DMS53 treated with DMSO at 0.1 percent for 48 hours (cell line): Measurements from ENCODE around the gene AQP2.

Experiments
- DNase-seq: peaks from one replicate; lab custom pipeline; 2025; ENCODE audit not compliant: unreplicated experiment; lab: John Stamatoyannopoulos, UW

The AQP2 gene

GRCh38 chr12:49950273-49951251 lies at the start of gene AQP2:
AQP2 (plus strand) TSS chr12:49950737; CDS start chr12:49950831, 94 bp downstream.
- DNase-seq = no peak

GRCh38 chr12:49901026-49901425 lies 49.5 kb upstream of the AQP2 start:
- no peak for DNase-seq

- DNase-seq = no peak
These were observed 48.6 kb upstream of the AQP2 start for GRCh38 chr12:49901986-49902385.

- no peak for DNase-seq
These were observed 47.9 kb upstream of the AQP2 start for GRCh38 chr12:49902399-49903350.

GRCh38 chr12:49903351-49903699 lies 47.2 kb upstream of the AQP2 start:
- no peak for DNase-seq

- DNase-seq = no peak
These were observed 46.7 kb upstream of the AQP2 start, which contains the start of gene FAIM2 for GRCh38 chr12:49903700-49904423. FAIM2 (minus strand) TSS chr12:49903900; CDS start chr12:49903792, 108 bp downstream.

GRCh38 chr12:49904601-49905000 lies 45.9 kb upstream of the AQP2 start:
- DNase-seq = no peak

- no peak for DNase-seq
These were observed 44.7 kb upstream of the AQP2 start for GRCh38 chr12:49905718-49906314.

- DNase-seq = no peak
These were observed 43.2 kb upstream of the AQP2 start for GRCh38 chr12:49907352-49907751.

- no peak for DNase-seq
These were observed 41.2 kb upstream of the AQP2 start for GRCh38 chr12:49909356-49909755.

- DNase-seq = no peak
These were observed 40.7 kb upstream of the AQP2 start for GRCh38 chr12:49909826-49910225.

- DNase-seq = no peak
These were observed 40.0 kb upstream of the AQP2 start for GRCh38 chr12:49910331-49911212.

GRCh38 chr12:49911213-49911605 lies 39.3 kb upstream of the AQP2 start:
- DNase-seq = no peak

- no peak for DNase-seq
These were observed 37.9 kb upstream of the AQP2 start for GRCh38 chr12:49912345-49913255.

- DNase-seq = no peak
These were observed 34.2 kb upstream of the AQP2 start for GRCh38 chr12:49916129-49916919.

GRCh38 chr12:49917166-49917787 lies 33.3 kb upstream of the AQP2 start:
- no peak for DNase-seq

GRCh38 chr12:49917788-49918173 lies 32.8 kb upstream of the AQP2 start:
- DNase-seq = no peak
